Mesodermal cell (in vitro differentiated cells): ENCODE measurements around the gene RHOBTB3.

Source experiments
- H3K27ac ChIP-seq: 2 replicates; pipeline ENCODE4 v1.7.0; 2013; ENCODE audit warnings: mild to moderate bottlenecking, low read depth, low read length, moderate library complexity; ENCODE audit not compliant: severe bottlenecking
- H3K36me3 ChIP-seq: 2 replicates; pipeline ENCODE4 v1.7.1; 2013; ENCODE audit warnings: mild to moderate bottlenecking, low read length, moderate library complexity; ENCODE audit not compliant: control insufficient read depth, insufficient read depth
- H3K4me1 ChIP-seq: one replicate; pipeline ENCODE4 v1.7.1; 2013; ENCODE audit warnings: mild to moderate bottlenecking, low read length; ENCODE audit not compliant: insufficient read depth, control insufficient read depth, poor library complexity, severe bottlenecking
- H3K4me3 ChIP-seq: 2 replicates; pipeline ENCODE4 v1.7.0; 2013; ENCODE audit warnings: low read length, control low read depth, mild to moderate bottlenecking; ENCODE audit not compliant: insufficient read depth, poor library complexity, severe bottlenecking; ENCODE audit errors: extremely low read depth
- H3K9me3 ChIP-seq: 2 replicates; pipeline ENCODE4 v1.7.1; 2013; ENCODE audit warnings: mild to moderate bottlenecking, low read length, moderate library complexity; ENCODE audit not compliant: control insufficient read depth
- WGBS, 2 experiments: methylation state at CpG; one replicate each; pipeline ENCODE4 v1.1.5; 2013; ENCODE audit warnings: missing lambda C conversion rate in 2 of 2; ENCODE audit not compliant: insufficient coverage in 2 of 2; 5-methylcytosine and 5-hydroxymethylcytosine counted together

Gene RHOBTB3

GRCh38 chr5:95771892-95772291 is 40.8 kb downstream of the RHOBTB3 start:
- peaks cover 57% of the 10 kb centered on the region for H3K36me3 ChIP-seq
- 100% methylated on average over 2 of the region's 2 CpGs for WGBS, 2 experiments
- H3K4me3 ChIP-seq: no peak overlapping the region
- no peaks in the 10 kb centered on the region for H3K9me3 ChIP-seq
- H3K4me1 ChIP-seq: peaks cover 5% of the 10 kb centered on the region
- no peak overlapping the region for H3K27ac ChIP-seq

- Histone ChIP-seq H3K36me3 (peaks cover 51% of the 10 kb centered on the region), H3K27ac (no peak overlapping the region), H3K4me3 (no peak overlapping the region), H3K4me1 (peaks cover 5% of the 10 kb centered on the region), H3K9me3 (no peaks in the 10 kb centered on the region)
- WGBS, 2 experiments: 100% methylated on average over 2 of the region's 3 CpGs; no CpG with 5 or more reads in 1 of the 2 experiments
Measured at GRCh38 chr5:95773335-95774059, 42.4 kb downstream of the RHOBTB3 start.

- Histone ChIP-seq H3K27ac (no peak overlapping the region), H3K4me1 (peaks cover 21% of the 10 kb centered on the region), H3K9me3 (no peaks in the 10 kb centered on the region), H3K4me3 (no peak overlapping the region), H3K36me3 (peaks cover 38% of the 10 kb centered on the region)
- WGBS, 2 experiments: 80% methylated on average over 1 of the region's 3 CpGs; no CpG with 5 or more reads in 1 of the 2 experiments
Measured at GRCh38 chr5:95777441-95777840, 46.3 kb downstream of the RHOBTB3 start.

GRCh38 chr5:95778713-95779436 is 47.7 kb downstream of the RHOBTB3 start:
- Histone ChIP-seq H3K36me3 (peaks cover 43% of the 10 kb centered on the region), H3K9me3 (no peaks in the 10 kb centered on the region), H3K4me1 (peaks cover 16% of the 10 kb centered on the region), H3K27ac (peak overlapping the region; percentile 50), H3K4me3 (no peak overlapping the region)
- WGBS, 2 experiments: 82 to 91% methylated on average over 5 to 6 of the region's 7 CpGs

- Histone ChIP-seq H3K27ac (peak overlapping the region; percentile 50), H3K4me1 (peaks cover 16% of the 10 kb centered on the region), H3K36me3 (peaks cover 51% of the 10 kb centered on the region), H3K4me3 (no peak overlapping the region), H3K9me3 (no peaks in the 10 kb centered on the region)
- WGBS, 2 experiments: 80 to 100% methylated on average over 1 of the region's 2 CpGs
Measured at GRCh38 chr5:95779611-95780010, 48.5 kb downstream of the RHOBTB3 start.

- H3K9me3 ChIP-seq: no peaks in the 10 kb centered on the region
- no peak overlapping the region for H3K4me3 ChIP-seq
- WGBS, 2 experiments: 91 to 100% methylated on average over 6 to 7 of the region's 7 CpGs
- H3K4me1 ChIP-seq: peaks cover 16% of the 10 kb centered on the region
- no peak overlapping the region for H3K27ac ChIP-seq
- H3K36me3 ChIP-seq: peaks cover 58% of the 10 kb centered on the region
Measured at GRCh38 chr5:95780597-95780996, 49.5 kb downstream of the RHOBTB3 start.

GRCh38 chr5:95781101-95781583 is 50.0 kb downstream of the RHOBTB3 start:
- H3K4me3 ChIP-seq: no peak overlapping the region
- peaks cover 19% of the 10 kb centered on the region for H3K4me1 ChIP-seq
- peaks cover 58% of the 10 kb centered on the region for H3K36me3 ChIP-seq
- H3K9me3 ChIP-seq: no peaks in the 10 kb centered on the region
- 89 to 94% methylated on average over 2 of the region's 4 CpGs for WGBS, 2 experiments
- no peak overlapping the region for H3K27ac ChIP-seq

- 100% methylated on average over 2 to 3 of the region's 4 CpGs for WGBS, 2 experiments
- no peak overlapping the region for H3K27ac ChIP-seq
- H3K4me3 ChIP-seq: no peak overlapping the region
Measured at GRCh38 chr5:95782181-95782580, 51.0 kb downstream of the RHOBTB3 start.

GRCh38 chr5:95783661-95784060 is 52.5 kb downstream of the RHOBTB3 start:
- no peaks in the 10 kb centered on the region for H3K9me3 ChIP-seq
- peaks cover 63% of the 10 kb centered on the region for H3K36me3 ChIP-seq
- no peak overlapping the region for H3K4me3 ChIP-seq
- WGBS, 2 experiments: 89 to 100% methylated on average over 1 of the region's 3 CpGs
- H3K27ac ChIP-seq: no peak overlapping the region
- H3K4me1 ChIP-seq: peaks cover 21% of the 10 kb centered on the region

More at GRCh38 chr5:95782181-95782580, 51.0 kb downstream of the RHOBTB3 start:
- Histone ChIP-seq H3K36me3 (peaks cover 57% of the 10 kb centered on the region), H3K4me1 (peaks cover 22% of the 10 kb centered on the region), H3K9me3 (no peaks in the 10 kb centered on the region)

GRCh38 chr5:95784514-95785302 is 53.6 kb downstream of the RHOBTB3 start:
- Histone ChIP-seq H3K4me1 (peaks cover 10% of the 10 kb centered on the region), H3K27ac (no peak overlapping the region), H3K36me3 (peaks cover 67% of the 10 kb centered on the region), H3K9me3 (no peaks in the 10 kb centered on the region), H3K4me3 (no peak overlapping the region)
- WGBS, 2 experiments: 90 to 94% methylated on average over 4 to 5 of the region's 9 CpGs
